ENCODE data around the gene KIRREL2. TPM values are rescaled to one million over a fixed set of nuclear protein-coding genes. Genes with fewer than 3 reads are reported as not detected.

Gene KIRREL2
- total and polyA plus RNA-seq, 9 of the 15 experiments (the other 6 are each of a cell fraction or from before 2014, with no cell fraction given), result 0.01 to 0.12 (median 0.09) TPM; not detected in 4

DNA sequence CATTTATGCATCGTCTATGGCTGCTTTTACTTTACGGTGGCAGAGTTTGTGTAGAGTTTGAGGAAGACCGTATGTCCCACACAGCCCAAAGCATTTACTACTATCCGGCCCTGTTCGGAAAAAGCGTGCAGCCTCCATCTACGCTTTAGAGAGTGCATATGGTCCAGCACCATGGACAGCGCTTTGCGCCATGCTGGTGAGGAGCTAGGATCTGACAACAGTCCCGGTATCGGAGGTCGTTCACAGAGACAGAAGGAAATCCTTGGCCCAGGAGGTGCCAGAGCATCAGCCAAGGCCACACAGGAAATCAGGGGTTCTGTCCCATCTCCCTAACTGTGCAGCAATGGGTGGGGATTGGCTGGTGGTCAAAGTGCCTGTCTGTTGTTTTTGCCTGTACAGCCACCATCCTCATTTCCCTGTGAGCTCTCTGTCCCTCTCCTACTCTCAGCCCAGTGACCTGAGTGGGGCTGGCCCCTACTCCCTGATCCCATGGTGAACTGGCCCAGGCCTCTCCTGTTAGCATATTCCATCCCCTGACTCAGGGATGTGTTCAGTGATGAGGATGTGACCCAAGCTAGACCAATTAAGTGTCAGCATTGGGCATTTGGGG lies 27.9 kb upstream of the KIRREL2 start (continued):
- TF ChIP-seq AFF1 (IDR thresholded peaks at IDR 0.05; ENCODE audit: low read depth in 1 of 2, partially characterized antibody in 2 of 2) (peak in 1 of 2 experiments; percentile 96), PRMT5 (CRISPR knock-in tag; IDR thresholded peaks at IDR 0.05) (peak; percentile 95), YY1 (IDR thresholded peaks at IDR 0.05; ENCODE audit: borderline replicate concordance in 1 of 3, control insufficient read depth in 1 of 3, extremely low read depth in 1 of 3, insufficient read depth in 3 of 3, insufficient read length in 1 of 3, insufficient replicate concordance in 2 of 3, low read depth in 1 of 3, low read length in 2 of 3) (peak in 2 of 3 experiments; percentile 45 to 81), POLR2H (tag; IDR thresholded peaks at IDR 0.05; ENCODE audit: low read depth) (no peak), NR1H2 (CRISPR knock-in tag; IDR thresholded peaks at IDR 0.05) (0 out of 2 replicates have a peak, but pooled peaks have one; percentile 62), ZBTB33 (CRISPR knock-in tag; IDR thresholded peaks at IDR 0.05) (peak; percentile 55; the same call in 1 of the 2 replicates), ZBTB49 (CRISPR knock-in tag; IDR thresholded peaks at IDR 0.05; ENCODE audit: borderline replicate concordance) (peak; percentile 65; the same call in 1 of the 2 replicates), SMAD3 (CRISPR knock-in tag; conservative IDR thresholded peaks at IDR 0.05) (no peak), CBX3 (IDR thresholded peaks at IDR 0.05; ENCODE audit: borderline replicate concordance in 1 of 2, low read length in 2 of 2) (peak in 1 of 2 experiments; percentile 72; a peak in 1 of 3 replicates), FOXA1 (IDR thresholded peaks at IDR 0.05; ENCODE audit: borderline replicate concordance) (no peak), TEAD1 (CRISPR knock-in tag; IDR thresholded peaks at IDR 0.05) (peak in 1 of 2 experiments; percentile 77; a peak in 1 of 4 replicates), CXXC5 (CRISPR knock-in tag; IDR thresholded peaks at IDR 0.05) (peak; percentile 19; the same call in 1 of the 2 replicates), CBX8 (IDR thresholded peaks at IDR 0.05; ENCODE audit: borderline replicate concordance, extremely low read depth, low read depth, low read length, poor library complexity, severe bottlenecking) (no peak), TEAD4 (IDR thresholded peaks at IDR 0.05; ENCODE audit: low read length) (no peak), TEAD4 (CRISPR knock-in tag; IDR thresholded peaks at IDR 0.05; ENCODE audit: borderline replicate concordance) (peak; percentile 52; the same call in 1 of the 2 replicates), ZNF75A (CRISPR knock-in tag; IDR thresholded peaks at IDR 0.05) (no peak)
